Erythroblast (primary cell): ENCODE data around the gene PLEKHG3.

Source experiments
- GATA1 ChIP-seq: IDR thresholded peaks from 2 replicates; pipeline ENCODE4 v1.6.1; 2011; ENCODE audit warnings: low read depth, mild to moderate bottlenecking, control low read depth, low read length, moderate library complexity
- POLR2A ChIP-seq: IDR thresholded peaks from 2 replicates; pipeline ENCODE4 v1.6.1; 2011; ENCODE audit warnings: mild to moderate bottlenecking, low read length

DNA sequence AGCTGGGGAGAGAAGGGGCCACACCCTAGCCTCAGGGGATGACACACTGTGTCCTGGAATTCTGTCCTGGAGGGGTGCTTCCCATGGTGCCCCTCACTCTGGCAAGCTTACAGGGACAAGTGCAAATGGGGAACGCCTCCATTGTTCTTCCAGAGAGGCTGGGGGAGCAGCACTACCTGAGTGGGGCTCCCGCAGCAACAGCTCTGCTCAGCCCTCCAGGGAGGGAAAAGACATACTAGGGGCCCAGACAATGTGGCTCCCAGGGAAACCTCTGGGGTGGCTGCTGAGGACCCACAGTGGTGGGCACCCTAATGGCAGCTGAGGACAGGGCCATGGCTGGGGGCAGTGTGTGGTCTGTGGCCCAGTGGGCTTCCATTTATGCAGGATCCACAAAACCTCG, 69.4 kb downstream of the PLEKHG3 start:
- TF ChIP-seq POLR2A (no peak), GATA1 (no peak)
